Thyroid gland (tissue), 4 donors: ENCODE data around the gene OGDH.

Source experiments
- CTCF ChIP-seq, 6 experiments: fragments of 200-600 bp in 3 of 6; fragments of 450-650 bp in 3 of 6; sonication (generic) in 3 of 6; IDR thresholded peaks; one replicate each; pipeline ENCODE4 v1.5.1; 2016 to 2019; ENCODE audit warnings: antibody characterized with exemption in 6 of 6, mild to moderate bottlenecking in 2 of 6, inconsistent platforms in 1 of 6, moderate library complexity in 1 of 6
- POLR2A ChIP-seq, 2 donors: fragments of 450-650 bp; IDR thresholded peaks; one replicate each; pipeline ENCODE4 v1.6.1; 2017; ENCODE audit warnings: antibody characterized with exemption in 2 of 2, mild to moderate bottlenecking in 2 of 2, moderate library complexity in 1 of 2

GRCh38 chr7:44713680-44714335, 107.4 kb downstream of the OGDH start:
- TF ChIP-seq CTCF (IDR thresholded peaks at IDR 0.05) (no peak), POLR2A (IDR thresholded peaks at IDR 0.05) (no peak)
